GM19452 (cell line): ENCODE results near the gene CLEC4G.
"Not testable (repeated sequence)": the region's sequence is repeated elsewhere in the genome, so short reads cannot be mapped to it uniquely, and the experiment has no call there.

Experiments used
- ATAC-seq: cut with Tn5 transposase; IDR thresholded peaks from one replicate; pipeline ENCODE4 v1.9.1; 2021; ENCODE audit not compliant: unreplicated experiment

CLEC4G gene

GRCh38 chr19:7732045-7732444 is at the start of gene CLEC4G:
Gene CLEC4G, minus strand, starts transcription at chr19:7732110. Its CDS starts 8 bp downstream, at chr19:7732102.
- no peak for ATAC-seq

GRCh38 chr19:7781157-7781556 is 49.2 kb upstream of the CLEC4G start:
- ATAC-seq = no peak

- ATAC-seq = no peak
These were observed 47.9 kb upstream of the CLEC4G start for GRCh38 chr19:7779631-7780486.

GRCh38 chr19:7778081-7778480 is 46.2 kb upstream of the CLEC4G start:
- no peak for ATAC-seq

- ATAC-seq = no peak
These were observed 43.9 kb upstream of the CLEC4G start for GRCh38 chr19:7775761-7776160.

GRCh38 chr19:7773841-7774240 is 41.9 kb upstream of the CLEC4G start:
- ATAC-seq = no peak

- ATAC-seq = no peak
These were observed 40.9 kb upstream of the CLEC4G start for GRCh38 chr19:7772752-7773291.

- ATAC-seq = no peak
These were observed 39.2 kb upstream of the CLEC4G start for GRCh38 chr19:7771072-7771471.

GRCh38 chr19:7769171-7769570 is 37.3 kb upstream of the CLEC4G start:
- ATAC-seq = no peak

- no peak for ATAC-seq
These were observed 35.6 kb upstream of the CLEC4G start for GRCh38 chr19:7767487-7767886.

- ATAC-seq = no peak
These were observed 34.6 kb upstream of the CLEC4G start for GRCh38 chr19:7766535-7766934.

GRCh38 chr19:7765043-7765442 is 33.1 kb upstream of the CLEC4G start:
- ATAC-seq = not testable (repeated sequence)

GRCh38 chr19:7764157-7764556 is 32.2 kb upstream of the CLEC4G start:
- ATAC-seq = not testable (repeated sequence)

GRCh38 chr19:7763696-7764095 is 31.8 kb upstream of the CLEC4G start:
- no peak for ATAC-seq

- no peak for ATAC-seq
These were observed 30.9 kb upstream of the CLEC4G start, which contains the start of gene CLEC4M for GRCh38 chr19:7762719-7763293. Gene CLEC4M, plus strand, starts transcription at chr19:7763243. Its CDS starts 24 bp downstream, at chr19:7763267.

GRCh38 chr19:7759156-7759555 is 27.2 kb upstream of the CLEC4G start:
- no peak for ATAC-seq

- ATAC-seq = no peak
These were observed 25.4 kb upstream of the CLEC4G start for GRCh38 chr19:7757358-7757757.

GRCh38 chr19:7756258-7756657 is 24.3 kb upstream of the CLEC4G start:
- no peak for ATAC-seq

GRCh38 chr19:7751157-7751783 is 19.4 kb upstream of the CLEC4G start:
- no peak for ATAC-seq

GRCh38 chr19:7748756-7749155 is 16.8 kb upstream of the CLEC4G start:
- ATAC-seq = no peak

GRCh38 chr19:7748171-7748570 is 16.3 kb upstream of the CLEC4G start:
- ATAC-seq = no peak
